GM21423 (cell line): ENCODE data around the gene NOS1AP.

ENCODE experiments used
- ATAC-seq: cut with Tn5 transposase; IDR thresholded peaks from one replicate; pipeline ENCODE4 v1.9.1; 2021; ENCODE audit warnings: mild to moderate bottlenecking, moderate library complexity; ENCODE audit not compliant: unreplicated experiment

Gene NOS1AP

GRCh38 chr1:162380061-162380846 is 310.8 kb downstream of the NOS1AP start:
- no peak for ATAC-seq

GRCh38 chr1:162381383-162381782 is 311.9 kb downstream of the NOS1AP start, which contains the start of gene C1orf226:
C1orf226 (plus strand) TSS chr1:162381728; CDS start chr1:162381902, 174 bp downstream.
- no peak for ATAC-seq

GRCh38 chr1:162381941-162382750 is 312.7 kb downstream of the NOS1AP start:
- no peak for ATAC-seq

DNA sequence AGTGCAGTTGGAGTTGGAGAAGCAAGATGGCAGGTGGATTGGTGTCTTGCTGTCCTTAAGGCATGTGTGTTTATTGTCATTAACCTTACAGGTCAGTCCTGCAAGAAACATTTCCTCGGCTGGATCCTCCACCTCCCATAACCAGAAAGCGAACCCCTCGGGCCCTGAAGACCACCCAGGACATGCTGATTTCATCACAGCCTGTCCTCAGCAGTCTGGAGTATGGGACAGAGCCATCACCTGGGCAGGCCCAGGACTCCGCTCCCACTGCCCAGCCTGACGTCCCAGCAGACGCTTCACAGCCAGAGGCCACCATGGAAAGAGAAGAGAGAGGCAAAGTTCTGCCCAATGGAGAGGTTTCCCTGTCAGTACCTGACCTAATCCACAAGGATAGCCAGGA is 313.6 kb downstream of the NOS1AP start:
- no peak for ATAC-seq

DNA sequence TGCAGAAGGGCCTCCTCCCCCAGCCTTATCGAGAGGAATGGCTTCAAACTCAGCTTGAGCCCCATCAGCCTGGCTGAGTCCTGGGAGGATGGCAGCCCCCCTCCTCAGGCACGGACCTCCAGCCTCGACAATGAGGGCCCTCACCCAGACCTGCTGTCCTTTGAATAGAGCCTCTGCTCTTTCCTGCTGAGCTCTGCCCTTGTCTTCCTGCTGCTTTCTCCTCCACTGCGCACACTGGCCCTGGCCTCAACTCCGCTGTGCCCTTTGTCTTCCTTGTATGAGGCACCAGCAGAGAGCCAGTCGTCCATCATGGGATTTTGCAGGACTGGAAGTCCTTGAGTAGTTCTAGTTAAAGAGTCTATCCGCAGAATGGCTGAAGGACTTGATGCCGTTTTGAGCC is 314.0 kb downstream of the NOS1AP start:
- ATAC-seq, result no peak

DNA sequence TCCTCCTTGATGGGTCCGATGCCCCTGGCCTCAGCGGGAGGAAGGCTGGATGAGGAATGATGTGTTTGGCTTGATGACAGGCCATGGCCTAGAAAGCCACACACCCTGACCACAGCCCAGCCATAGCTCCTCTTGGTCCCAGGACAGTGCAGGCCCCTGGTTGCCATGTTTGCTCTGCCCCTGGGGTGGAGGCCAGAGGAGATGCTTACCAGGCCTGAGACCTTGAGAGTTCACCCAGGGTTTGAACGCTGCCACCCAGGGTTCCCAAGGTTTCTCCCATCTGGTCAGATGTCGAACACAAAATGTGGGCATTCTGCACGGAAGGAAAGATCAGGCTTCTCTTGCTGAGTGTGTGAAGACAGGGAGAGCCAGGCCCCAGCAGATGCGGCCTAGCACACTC is 314.6 kb downstream of the NOS1AP start:
- no peak for ATAC-seq

GRCh38 chr1:162384601-162385279 is 315.2 kb downstream of the NOS1AP start:
- ATAC-seq, result no peak

GRCh38 chr1:162385280-162385623 is 315.8 kb downstream of the NOS1AP start:
- no peak for ATAC-seq

GRCh38 chr1:162385702-162386101 is 316.2 kb downstream of the NOS1AP start:
- ATAC-seq, result no peak

GRCh38 chr1:162386292-162387225 is 317.1 kb downstream of the NOS1AP start:
- no peak for ATAC-seq

DNA sequence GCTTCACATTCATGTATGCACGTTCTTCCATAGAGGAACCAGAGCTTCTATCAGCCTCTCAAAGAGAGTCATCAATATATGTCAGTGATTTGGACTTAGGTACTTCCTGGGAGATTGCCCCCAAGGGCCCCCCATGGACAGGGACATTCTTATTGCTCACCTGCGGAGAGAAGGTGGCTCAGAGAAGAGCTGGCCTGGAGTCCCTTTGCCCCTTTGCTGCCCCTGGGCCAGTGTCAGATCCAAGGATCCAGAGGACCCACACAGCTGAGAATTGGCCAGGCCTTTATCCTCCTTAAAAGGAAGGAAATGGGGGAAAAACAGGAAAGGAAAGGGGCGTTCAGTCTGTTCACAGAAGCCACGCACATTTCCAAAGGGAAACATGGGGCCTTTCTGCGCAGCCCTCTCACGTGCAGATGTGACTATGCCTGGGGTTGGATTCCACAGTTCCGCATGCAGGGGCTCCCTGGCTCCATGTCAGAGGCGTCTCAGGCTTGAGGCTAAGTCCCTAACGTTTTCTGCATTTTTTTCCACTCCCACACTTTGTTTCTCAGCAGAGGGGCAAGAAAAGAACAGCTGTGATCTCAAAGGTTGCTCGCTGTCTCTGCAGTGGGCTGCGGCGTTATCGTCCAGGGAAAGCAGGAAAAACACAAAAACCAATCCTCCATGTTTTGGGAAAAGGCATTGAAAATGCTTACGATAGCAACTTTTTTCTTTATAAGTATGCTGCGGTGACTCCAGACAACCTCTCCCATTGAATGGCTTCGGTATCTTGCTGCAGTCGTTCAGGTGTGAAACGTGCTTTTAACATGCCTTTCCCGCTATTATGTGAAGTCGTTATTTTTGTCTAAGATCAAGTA is 318.0 kb downstream of the NOS1AP start:
- ATAC-seq, result no peak

GRCh38 chr1:162388083-162388594 is 318.6 kb downstream of the NOS1AP start:
- no peak for ATAC-seq

DNA sequence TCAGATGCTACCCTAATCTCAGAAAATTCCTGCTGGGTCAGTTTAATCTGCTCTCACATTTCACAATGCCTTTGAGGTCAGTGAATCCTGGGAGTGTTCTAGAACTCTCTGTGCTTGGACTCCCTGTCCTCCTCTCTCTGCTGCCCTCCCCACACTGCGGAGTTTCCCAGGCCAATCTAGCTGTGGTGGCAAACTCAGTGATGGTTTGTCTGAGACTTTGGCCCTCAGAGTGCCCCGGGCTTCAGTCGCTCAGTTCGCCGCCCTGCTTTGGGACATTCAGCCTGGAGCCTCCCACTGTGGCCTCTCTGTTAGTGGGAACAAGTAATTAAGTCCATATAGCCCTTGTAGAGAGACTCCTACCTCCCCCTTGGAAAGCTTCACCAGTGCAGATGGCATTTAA is 319.1 kb downstream of the NOS1AP start:
- no peak for ATAC-seq

DNA sequence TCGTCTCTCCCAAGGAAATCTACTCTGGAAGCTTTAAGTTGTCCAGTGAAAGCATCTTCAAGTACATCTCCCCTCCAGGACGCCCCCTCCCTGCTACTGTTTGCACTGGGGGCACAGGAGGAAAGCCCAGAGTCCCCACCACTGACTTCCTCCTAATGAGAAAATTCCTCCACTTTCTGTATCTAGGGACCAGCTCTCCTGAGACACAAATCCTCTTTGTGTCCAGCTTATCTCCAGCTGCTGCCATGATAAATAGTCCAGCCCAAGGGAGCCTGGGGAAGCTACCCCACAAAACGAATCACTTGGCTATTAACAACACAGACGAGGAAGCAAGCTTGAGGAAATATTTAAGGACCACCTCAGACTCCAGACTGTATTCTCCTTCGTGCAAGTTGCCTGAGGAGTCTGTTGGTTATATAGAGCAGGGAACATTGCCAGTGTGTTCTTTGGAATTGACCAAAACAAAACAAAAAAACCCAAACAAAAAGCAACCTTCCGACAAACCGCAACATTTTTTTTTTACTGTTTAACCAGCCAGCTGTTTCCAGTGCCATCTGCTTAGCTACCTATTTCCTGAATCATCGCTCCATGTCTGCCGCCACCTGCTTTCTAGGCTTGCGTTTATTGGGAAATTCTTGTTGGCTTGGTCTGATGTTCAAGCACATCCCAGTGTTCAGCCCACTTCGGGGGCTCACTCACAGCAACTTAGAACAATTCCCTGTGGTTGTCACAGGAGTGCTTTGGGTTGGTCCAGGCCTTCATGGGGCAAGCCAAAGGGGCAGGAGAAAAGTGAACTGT is 319.7 kb downstream of the NOS1AP start:
- peak; percentile 51 for ATAC-seq

GRCh38 chr1:162389971-162390370 is 320.5 kb downstream of the NOS1AP start:
- ATAC-seq, result no peak

GRCh38 chr1:162390396-162391185 is 321.1 kb downstream of the NOS1AP start:
- ATAC-seq, result no peak

- ATAC-seq, result no peak
Measured at GRCh38 chr1:162391790-162392563, 322.5 kb downstream of the NOS1AP start.
